ENCODE results near the gene ARL9.

ARL9 gene

GRCh38 chr4:56480691-56481090 is 24.9 kb upstream of the ARL9 start:
- Mint-ChIP-seq H3K4me3 (no peak overlapping the region), H3K27me3 (no peaks in the 10 kb centered on the region), H3K4me1 (no peaks in the 10 kb centered on the region), H3K27ac (no peak overlapping the region), H3K9me3 (no peaks in the 10 kb centered on the region), H3K36me3 (peaks cover 21 to 39% of the 10 kb centered on the region in 2 donors)
- DNase-seq = no peak
- no peak for ATAC-seq (replicated peaks)

DNA sequence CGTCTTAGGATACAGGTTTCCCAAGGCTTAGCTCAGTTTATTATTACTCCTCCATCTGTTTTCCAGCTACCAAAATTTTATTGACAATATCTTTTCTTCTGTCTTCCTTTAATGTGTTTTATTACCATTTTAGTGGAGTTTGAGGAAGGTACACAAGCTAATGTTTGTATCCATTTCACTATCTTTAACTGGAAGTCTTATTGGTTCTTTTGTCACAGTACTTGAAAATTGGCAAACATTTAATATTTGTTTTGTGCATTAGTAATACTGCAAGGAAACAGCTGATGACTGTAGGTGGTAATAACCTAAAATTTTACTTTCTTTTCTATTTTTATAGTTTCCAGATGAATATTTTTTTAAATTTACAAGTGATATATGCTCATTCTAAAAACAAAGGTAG is 9.3 kb upstream of the ARL9 start:
- no peak for ATAC-seq (replicated peaks)
- no peaks in the 10 kb centered on the region for H3K27me3 Mint-ChIP-seq
- H3K27ac Mint-ChIP-seq = no peak overlapping the region
- H3K4me1 Mint-ChIP-seq = no peaks in the 10 kb centered on the region
- peaks cover 17 to 49% of the 10 kb centered on the region in 2 donors for H3K36me3 Mint-ChIP-seq
- DNase-seq = no peak
- no peak overlapping the region for H3K4me3 Mint-ChIP-seq
- H3K9me3 Mint-ChIP-seq = no peaks in the 10 kb centered on the region

- no peak overlapping the region for H3K27ac Mint-ChIP-seq
- no peaks in the 10 kb centered on the region for H3K9me3 Mint-ChIP-seq
- no peak overlapping the region for H3K4me3 Mint-ChIP-seq
- H3K27me3 Mint-ChIP-seq = peaks cover 0 to 10% of the 10 kb centered on the region in 2 donors
- no peaks in the 10 kb centered on the region for H3K36me3 Mint-ChIP-seq
- ATAC-seq (replicated peaks) (no peak), DNase-seq (no peak)
- peaks cover 7 to 9% of the 10 kb centered on the region in 2 donors for H3K4me1 Mint-ChIP-seq
Observed at GRCh38 chr4:56511098-56511497, 5.5 kb downstream of the ARL9 start.

DNA sequence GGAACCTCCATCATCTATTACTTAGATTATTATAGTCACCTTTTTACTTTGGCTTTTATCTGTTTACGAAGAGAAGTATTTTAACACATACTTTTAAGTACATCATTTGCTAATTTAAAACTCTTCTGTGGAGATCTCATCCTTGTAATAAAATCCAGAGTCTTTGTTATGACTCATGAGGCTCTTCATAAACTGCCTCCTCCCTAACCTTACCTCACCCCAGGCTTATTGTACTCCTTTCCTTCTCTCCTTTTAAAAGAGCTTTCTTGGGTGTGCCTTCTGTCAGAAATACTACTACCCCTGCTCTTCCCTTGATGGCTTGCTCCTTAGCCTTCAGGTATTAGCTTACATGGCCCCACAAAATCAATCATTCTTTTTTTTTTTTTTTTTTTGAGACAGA is 6.6 kb downstream of the ARL9 start:
- Mint-ChIP-seq H3K27ac (no peak overlapping the region), H3K36me3 (no peaks in the 10 kb centered on the region), H3K4me1 (no peaks in the 10 kb centered on the region), H3K9me3 (no peaks in the 10 kb centered on the region), H3K27me3 (peaks cover 0 to under 1% of the 10 kb centered on the region in 2 donors), H3K4me3 (no peak overlapping the region)
- DNase-seq (no peak), ATAC-seq (replicated peaks) (no peak)

DNA sequence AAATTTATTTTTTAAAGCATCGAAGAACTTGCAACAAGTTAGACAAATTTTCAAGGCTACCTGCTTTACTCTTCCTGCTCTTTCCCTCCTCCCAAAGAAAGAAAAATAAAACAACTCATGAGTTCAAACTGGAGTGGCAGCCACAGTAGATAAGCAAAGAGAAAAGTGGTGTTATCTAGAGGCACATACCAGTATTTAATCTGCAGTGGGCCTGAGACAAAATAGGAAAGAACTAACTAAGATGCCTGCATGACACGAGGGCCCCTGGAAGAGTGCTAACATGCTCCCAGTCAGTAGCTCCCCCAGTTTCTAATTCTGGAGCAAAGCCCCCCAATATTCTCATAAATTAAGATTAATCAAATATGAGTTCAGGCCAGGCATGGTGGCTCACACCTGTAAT is 7.9 kb downstream of the ARL9 start:
- no peak for DNase-seq
- no peak overlapping the region for H3K4me3 Mint-ChIP-seq
- no peaks in the 10 kb centered on the region for H3K4me1 Mint-ChIP-seq
- H3K36me3 Mint-ChIP-seq = no peaks in the 10 kb centered on the region
- no peaks in the 10 kb centered on the region for H3K27me3 Mint-ChIP-seq
- no peak overlapping the region for H3K27ac Mint-ChIP-seq
- ATAC-seq (replicated peaks) = no peak
- H3K9me3 Mint-ChIP-seq = no peaks in the 10 kb centered on the region

GRCh38 chr4:56530269-56531148 is 24.9 kb downstream of the ARL9 start:
- no peak overlapping the region for H3K4me3 Mint-ChIP-seq
- ATAC-seq (replicated peaks) (peak; percentile 99 to 100), DNase-seq (peak; percentile 67)
- H3K27ac Mint-ChIP-seq = no peak overlapping the region
- H3K9me3 Mint-ChIP-seq = no peaks in the 10 kb centered on the region
- H3K27me3 Mint-ChIP-seq = no peaks in the 10 kb centered on the region
- H3K4me1 Mint-ChIP-seq = no peaks in the 10 kb centered on the region
- H3K36me3 Mint-ChIP-seq = no peaks in the 10 kb centered on the region

GRCh38 chr4:56531149-56531770 is 25.7 kb downstream of the ARL9 start:
- DNase-seq = no peak
- no peaks in the 10 kb centered on the region for H3K36me3 Mint-ChIP-seq
- no peaks in the 10 kb centered on the region for H3K4me1 Mint-ChIP-seq
- peaks cover 0 to 2% of the 10 kb centered on the region in 2 donors for H3K27me3 Mint-ChIP-seq
- H3K4me3 Mint-ChIP-seq = no peak overlapping the region
- ATAC-seq (replicated peaks) = no peak
- H3K9me3 Mint-ChIP-seq = no peaks in the 10 kb centered on the region
- H3K27ac Mint-ChIP-seq = no peak overlapping the region

DNA sequence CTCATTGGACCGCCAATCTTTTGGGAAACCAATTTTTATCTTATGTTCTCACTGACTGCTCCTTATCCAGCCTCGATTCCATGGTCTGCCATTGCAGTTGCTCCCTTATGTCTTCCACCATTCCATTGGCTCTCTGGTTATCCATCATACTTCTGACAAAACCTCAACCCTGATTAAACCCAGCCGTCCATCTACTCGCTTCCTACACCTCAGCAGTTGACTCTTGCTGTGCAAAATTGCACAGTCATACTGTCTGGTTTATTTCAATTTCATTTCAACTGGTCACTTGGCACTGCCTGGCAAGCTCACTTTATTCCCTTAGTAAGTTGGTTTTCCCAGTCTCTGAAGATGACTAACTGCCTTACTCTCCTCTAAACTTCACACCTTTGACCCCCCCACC is 26.2 kb downstream of the ARL9 start:
- Mint-ChIP-seq H3K4me3 (no peak overlapping the region), H3K27me3 (peaks cover 0 to 3% of the 10 kb centered on the region in 2 donors), H3K27ac (no peak overlapping the region), H3K9me3 (no peaks in the 10 kb centered on the region), H3K36me3 (no peaks in the 10 kb centered on the region), H3K4me1 (no peaks in the 10 kb centered on the region)
- DNase-seq (no peak), ATAC-seq (replicated peaks) (no peak)

- no peaks in the 10 kb centered on the region for H3K4me1 Mint-ChIP-seq
- no peak overlapping the region for H3K27ac Mint-ChIP-seq
- H3K9me3 Mint-ChIP-seq = no peaks in the 10 kb centered on the region
- DNase-seq = no peak
- no peaks in the 10 kb centered on the region for H3K36me3 Mint-ChIP-seq
- no peak for ATAC-seq (replicated peaks)
- peaks cover 0 to 3% of the 10 kb centered on the region in 2 donors for H3K27me3 Mint-ChIP-seq
- no peak overlapping the region for H3K4me3 Mint-ChIP-seq
Observed at GRCh38 chr4:56532239-56532638, 26.6 kb downstream of the ARL9 start.

DNA sequence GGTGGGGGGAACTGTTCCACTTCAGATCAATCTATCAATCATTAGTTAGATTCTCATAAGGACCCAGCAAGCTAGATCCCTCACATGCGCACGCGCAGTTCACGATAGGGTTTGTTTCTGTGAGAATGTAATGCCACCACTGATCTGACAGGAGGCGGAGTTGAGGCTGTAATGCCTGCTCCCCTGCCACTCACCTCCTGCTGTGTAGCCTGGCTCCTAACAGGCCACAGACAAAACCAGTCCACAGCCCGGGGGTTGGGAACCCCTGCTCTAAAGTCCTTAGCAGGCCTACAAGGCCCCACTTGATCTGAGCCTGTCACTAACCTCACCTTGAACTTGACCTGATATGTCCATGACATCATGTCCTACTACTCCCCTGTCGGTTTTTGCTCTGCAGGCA is 30.3 kb downstream of the ARL9 start:
- no peak overlapping the region for H3K27ac Mint-ChIP-seq
- H3K4me1 Mint-ChIP-seq = peaks cover 0 to 1% of the 10 kb centered on the region in 2 donors
- no peak overlapping the region for H3K4me3 Mint-ChIP-seq
- H3K36me3 Mint-ChIP-seq = no peaks in the 10 kb centered on the region
- peaks cover 0 to 11% of the 10 kb centered on the region in 2 donors for H3K27me3 Mint-ChIP-seq
- ATAC-seq (replicated peaks) (no peak), DNase-seq (no peak)
- no peaks in the 10 kb centered on the region for H3K9me3 Mint-ChIP-seq

GRCh38 chr4:56537147-56537546 is 31.6 kb downstream of the ARL9 start:
- no peaks in the 10 kb centered on the region for H3K36me3 Mint-ChIP-seq
- peaks cover 6 to 15% of the 10 kb centered on the region in 2 donors for H3K27me3 Mint-ChIP-seq
- no peak for DNase-seq
- H3K27ac Mint-ChIP-seq = no peak overlapping the region
- H3K4me1 Mint-ChIP-seq = peaks cover 0 to 1% of the 10 kb centered on the region in 2 donors
- no peak overlapping the region for H3K4me3 Mint-ChIP-seq
- no peak for ATAC-seq (replicated peaks)
- no peaks in the 10 kb centered on the region for H3K9me3 Mint-ChIP-seq

DNA sequence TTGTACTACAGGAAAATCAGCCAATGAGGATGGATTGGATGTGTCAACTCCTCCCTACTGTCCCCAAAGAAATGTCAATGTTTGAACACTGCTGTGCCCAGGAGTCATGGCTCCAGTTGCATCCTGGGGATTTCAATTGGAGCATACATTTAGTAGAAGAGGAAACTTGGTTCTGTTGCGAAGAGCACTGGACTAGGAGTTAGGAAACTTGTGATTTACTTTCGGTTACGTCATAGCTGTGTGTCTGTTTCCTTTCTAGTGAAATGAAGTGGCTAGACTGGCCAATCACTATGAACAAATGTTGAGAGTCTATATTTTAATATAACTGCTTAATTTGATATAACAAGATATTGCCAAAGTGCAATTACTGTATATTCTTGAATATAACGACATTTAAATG is 35.2 kb downstream of the ARL9 start:
- Mint-ChIP-seq H3K9me3 (no peaks in the 10 kb centered on the region), H3K27ac (no peak overlapping the region), H3K36me3 (no peaks in the 10 kb centered on the region), H3K4me1 (peaks cover 6 to 9% of the 10 kb centered on the region in 2 donors), H3K4me3 (no peak overlapping the region), H3K27me3 (peaks cover 14 to 25% of the 10 kb centered on the region in 2 donors)
- ATAC-seq (replicated peaks) (no peak), DNase-seq (no peak)

- peaks cover 6 to 9% of the 10 kb centered on the region in 2 donors for H3K4me1 Mint-ChIP-seq
- DNase-seq (peak; percentile 79), ATAC-seq (replicated peaks) (peak; percentile 99 to 100)
- H3K9me3 Mint-ChIP-seq = no peaks in the 10 kb centered on the region
- H3K27ac Mint-ChIP-seq = no peak overlapping the region
- peaks cover 14 to 21% of the 10 kb centered on the region in 2 donors for H3K27me3 Mint-ChIP-seq
- H3K4me3 Mint-ChIP-seq = peak overlapping the region; percentile 74 to 78
- no peaks in the 10 kb centered on the region for H3K36me3 Mint-ChIP-seq
Observed at GRCh38 chr4:56544573-56545131, 39.1 kb downstream of the ARL9 start.

GRCh38 chr4:56550642-56551041 is 45.1 kb downstream of the ARL9 start:
- H3K27me3 Mint-ChIP-seq = peaks cover 0 to 3% of the 10 kb centered on the region in 2 donors

DNA sequence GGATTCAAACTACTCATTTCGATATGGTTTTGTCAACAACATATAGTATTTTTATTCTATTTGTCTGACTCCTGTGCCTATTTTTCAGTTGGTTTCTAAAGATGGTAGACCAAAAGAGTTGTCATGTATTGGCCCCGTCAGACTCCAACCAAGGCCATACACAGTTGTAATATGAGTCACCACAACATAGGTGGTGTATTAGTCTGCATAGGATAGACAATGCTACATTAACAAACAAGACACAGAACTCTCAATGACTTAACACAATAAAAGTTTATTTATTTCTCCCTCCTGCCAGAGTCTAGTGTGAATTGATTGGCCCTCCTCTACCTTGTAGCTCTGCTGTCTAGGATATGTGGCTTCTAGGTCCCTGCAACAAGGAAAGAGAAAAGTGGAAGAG is 45.9 kb downstream of the ARL9 start:
- DNase-seq (no peak), ATAC-seq (replicated peaks) (no peak)
- Mint-ChIP-seq H3K27ac (no peak overlapping the region), H3K4me1 (no peaks in the 10 kb centered on the region), H3K36me3 (no peaks in the 10 kb centered on the region), H3K9me3 (no peaks in the 10 kb centered on the region), H3K27me3 (peaks cover 0 to 3% of the 10 kb centered on the region in 2 donors), H3K4me3 (no peak overlapping the region)

More at GRCh38 chr4:56550642-56551041, 45.1 kb downstream of the ARL9 start:
- no peak overlapping the region for H3K27ac Mint-ChIP-seq
- H3K9me3 Mint-ChIP-seq = no peaks in the 10 kb centered on the region
- H3K36me3 Mint-ChIP-seq = no peaks in the 10 kb centered on the region
- no peak overlapping the region for H3K4me3 Mint-ChIP-seq
- no peak for ATAC-seq (replicated peaks)
- no peaks in the 10 kb centered on the region for H3K4me1 Mint-ChIP-seq
- DNase-seq = no peak

Measured in stimulated activated naive B cell treated with anti-CD40 and anti-IgM and Interleukin-4, amounts not matched to agents 10 μg/mL and 1 μg/mL and 100 μg/mL, for 72 hours (primary cell).